GM12874 (cell line): ENCODE measurements around the gene HSD11B2.

Source experiments
- TF ChIP-seq, protein P1 (sequence below): IDR thresholded peaks from 2 replicates; pipeline ENCODE4 v1.5.1; 2011; ENCODE audit warnings: low read depth, mild to moderate bottlenecking, control low read depth, low read length, moderate library complexity; ENCODE audit not compliant: insufficient read depth

The HSD11B2 gene

DNA sequence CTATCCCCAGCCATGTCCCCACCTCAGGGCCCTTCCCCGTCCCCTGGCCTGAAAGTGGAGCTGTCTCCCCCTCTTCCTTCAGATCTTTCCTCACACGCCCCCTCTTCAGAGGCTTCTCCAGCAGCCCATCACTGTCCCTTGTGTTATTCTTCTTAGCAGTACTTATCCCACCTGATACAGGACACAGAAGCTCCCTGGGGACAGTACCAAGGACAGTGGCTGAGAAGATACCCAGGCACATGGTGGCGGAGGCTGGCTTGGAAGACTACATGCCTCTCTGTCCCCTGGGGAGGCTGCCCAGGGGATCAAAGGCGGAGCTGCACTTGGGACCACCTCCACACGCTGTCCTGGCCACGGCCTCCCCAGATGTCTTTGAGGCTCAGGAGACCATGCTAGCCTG, 23.9 kb downstream of the HSD11B2 start:
- TF ChIP-seq, protein P1, sequence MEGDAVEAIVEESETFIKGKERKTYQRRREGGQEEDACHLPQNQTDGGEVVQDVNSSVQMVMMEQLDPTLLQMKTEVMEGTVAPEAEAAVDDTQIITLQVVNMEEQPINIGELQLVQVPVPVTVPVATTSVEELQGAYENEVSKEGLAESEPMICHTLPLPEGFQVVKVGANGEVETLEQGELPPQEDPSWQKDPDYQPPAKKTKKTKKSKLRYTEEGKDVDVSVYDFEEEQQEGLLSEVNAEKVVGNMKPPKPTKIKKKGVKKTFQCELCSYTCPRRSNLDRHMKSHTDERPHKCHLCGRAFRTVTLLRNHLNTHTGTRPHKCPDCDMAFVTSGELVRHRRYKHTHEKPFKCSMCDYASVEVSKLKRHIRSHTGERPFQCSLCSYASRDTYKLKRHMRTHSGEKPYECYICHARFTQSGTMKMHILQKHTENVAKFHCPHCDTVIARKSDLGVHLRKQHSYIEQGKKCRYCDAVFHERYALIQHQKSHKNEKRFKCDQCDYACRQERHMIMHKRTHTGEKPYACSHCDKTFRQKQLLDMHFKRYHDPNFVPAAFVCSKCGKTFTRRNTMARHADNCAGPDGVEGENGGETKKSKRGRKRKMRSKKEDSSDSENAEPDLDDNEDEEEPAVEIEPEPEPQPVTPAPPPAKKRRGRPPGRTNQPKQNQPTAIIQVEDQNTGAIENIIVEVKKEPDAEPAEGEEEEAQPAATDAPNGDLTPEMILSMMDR, result no peak

DNA sequence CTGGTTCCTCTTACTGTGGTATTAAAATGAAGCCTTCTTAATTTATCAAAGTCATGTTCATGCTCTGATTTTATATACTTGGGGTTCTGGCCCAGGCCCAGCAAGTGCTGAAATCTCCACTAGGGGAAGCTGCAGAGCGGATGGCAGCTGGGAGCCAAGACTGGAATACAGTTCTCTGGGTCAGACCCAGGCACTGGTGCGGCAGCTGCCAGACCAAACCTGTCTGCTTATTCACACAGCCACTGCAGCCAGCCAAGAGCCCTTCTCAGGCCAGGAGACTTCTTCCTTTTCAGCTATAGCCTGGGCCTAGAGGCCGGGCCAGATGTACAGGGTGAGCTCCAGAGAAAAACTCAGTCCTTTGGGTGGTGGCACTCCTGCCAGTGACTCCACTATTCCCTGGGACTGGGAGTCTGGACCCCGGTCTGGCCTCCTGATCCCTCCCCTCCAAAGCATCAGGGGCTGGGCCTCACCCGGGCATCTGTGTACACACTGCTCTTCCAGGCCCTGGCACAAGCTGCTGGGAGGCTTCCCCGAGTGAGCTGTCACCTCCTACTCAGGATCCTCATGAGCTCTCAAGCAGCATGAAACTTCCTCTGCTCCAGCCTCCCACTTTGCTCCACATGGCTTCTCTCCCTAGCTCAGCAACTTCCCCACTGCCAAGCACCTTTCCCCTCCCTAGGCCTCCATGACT, 25.6 kb downstream of the HSD11B2 start:
- TF ChIP-seq, protein P1, result peak; percentile 38

DNA sequence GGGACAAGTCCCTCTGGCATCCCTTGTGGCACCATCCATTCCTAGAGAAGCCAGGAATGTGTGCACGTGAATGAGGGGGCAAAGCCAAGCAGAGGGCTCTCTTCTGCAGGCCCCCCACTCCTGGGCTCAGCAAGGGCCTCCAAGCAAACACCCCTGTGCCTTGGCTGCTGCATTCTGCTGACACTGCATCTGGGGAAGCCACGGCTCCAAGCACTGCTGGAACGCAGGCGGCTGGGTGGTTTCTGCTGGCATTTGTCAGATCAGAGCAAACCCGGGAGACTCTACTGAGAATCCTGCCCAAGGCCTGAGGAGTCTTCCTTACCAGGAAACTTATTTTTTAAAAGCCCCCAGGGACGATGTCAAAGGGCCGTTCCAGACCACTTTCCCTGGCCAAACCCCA, 26.7 kb downstream of the HSD11B2 start:
- TF ChIP-seq, protein P1, result no peak

DNA sequence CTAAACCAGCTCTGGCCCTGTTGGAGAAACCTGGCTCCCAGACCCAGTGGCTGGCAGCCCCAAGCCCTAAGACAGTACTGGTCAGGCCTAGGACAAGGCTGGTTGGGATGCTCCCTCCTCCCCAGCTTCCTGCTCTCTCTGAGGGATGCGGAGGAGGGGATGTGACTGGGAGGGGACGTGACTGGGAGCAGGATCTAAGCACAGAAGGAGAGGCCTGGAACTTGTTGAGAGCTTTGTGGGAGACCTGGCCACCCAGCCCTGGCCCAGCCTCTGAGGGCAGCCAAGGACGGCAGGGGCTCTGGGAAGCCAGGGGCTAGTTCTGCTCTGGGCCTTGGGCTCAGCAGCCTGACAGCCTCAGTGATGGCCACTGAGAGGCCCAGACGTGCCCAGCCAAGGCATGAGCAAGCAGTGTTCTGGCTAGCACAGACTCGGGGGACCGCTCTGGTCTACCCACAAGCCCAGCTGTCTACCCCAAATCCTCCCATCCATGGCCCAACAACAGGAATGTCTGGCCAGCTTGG, 27.3 kb downstream of the HSD11B2 start:
- TF ChIP-seq, protein P1, result no peak

DNA sequence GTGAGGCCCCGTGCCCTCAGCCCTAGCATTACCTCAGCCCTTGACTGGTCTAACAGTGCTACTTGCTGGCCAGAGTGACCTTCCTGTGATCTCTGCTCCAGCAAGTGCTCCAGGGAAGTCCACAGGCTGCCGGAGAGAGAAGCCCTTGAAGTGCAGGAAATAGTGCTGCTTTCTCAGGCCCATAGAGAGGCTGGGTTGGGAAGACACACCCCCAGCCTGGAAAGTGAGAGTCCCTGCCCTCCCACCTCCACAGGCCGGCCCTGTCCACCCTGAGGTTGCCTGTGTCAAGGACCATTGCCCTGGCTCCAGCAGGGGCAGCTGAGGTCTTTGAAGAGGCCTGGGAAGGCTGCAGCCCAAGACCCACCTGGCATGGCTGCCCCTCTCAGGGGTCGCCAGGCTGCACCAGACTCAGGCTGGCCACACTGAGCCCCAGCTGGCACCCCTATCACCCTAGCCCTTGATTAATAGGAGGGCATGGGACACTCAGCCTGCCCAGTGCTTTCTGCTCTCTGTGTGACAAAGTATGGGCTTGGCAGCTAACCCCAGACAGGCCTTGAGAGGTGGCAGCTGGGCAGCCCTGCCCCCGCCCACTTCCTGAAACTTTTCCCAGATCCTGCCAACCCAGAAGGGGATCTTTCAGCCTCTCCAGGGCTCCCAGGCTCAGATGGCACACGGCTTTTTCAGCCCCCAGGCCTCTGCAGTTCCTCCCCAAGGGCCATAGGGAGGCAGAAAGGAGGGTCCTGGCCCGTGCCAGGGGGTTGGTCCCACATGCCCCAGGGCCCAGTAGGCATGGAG, 28.3 kb downstream of the HSD11B2 start:
- TF ChIP-seq, protein P1, result no peak

DNA sequence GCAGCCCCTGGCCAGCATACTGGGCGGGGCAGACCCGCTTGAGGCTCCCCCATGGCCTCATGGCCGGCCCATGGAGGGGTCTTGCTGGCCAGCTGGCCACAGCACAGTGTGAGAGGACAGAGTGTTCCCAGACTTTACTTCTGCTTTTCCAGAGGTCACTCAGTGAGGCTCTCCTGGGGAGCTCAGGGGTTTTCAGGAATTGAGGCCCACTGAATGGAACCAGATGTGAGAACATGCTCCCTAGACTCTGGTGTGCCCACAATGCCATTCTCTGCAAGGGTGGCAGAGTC, 28.9 kb downstream of the HSD11B2 start:
- TF ChIP-seq, protein P1, result no peak

DNA sequence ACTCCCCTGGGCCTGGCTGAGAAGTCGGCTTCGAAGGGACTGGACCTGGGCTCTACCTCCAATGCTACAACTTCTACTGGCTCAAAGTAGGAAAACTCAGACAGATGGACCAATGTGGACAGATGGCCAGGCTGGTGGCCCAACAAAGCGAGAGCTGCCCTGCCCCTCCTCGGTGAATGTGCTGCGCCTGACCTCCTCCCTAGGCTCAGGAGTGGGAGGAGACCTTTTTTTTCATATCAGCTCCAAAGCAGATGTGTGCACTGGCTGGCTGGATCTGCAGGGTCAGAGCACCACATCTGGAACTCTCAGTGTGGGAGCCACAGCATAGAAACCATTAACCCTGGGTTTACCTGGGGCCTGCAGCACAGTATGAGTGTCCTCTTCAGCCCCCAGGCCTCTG, 29.2 kb downstream of the HSD11B2 start:
- TF ChIP-seq, protein P1, result no peak
